CD14-positive monocyte (primary cell): Measurements from ENCODE around the gene HNRNPM. TPM values are rescaled to one million over a fixed set of nuclear protein-coding genes. Genes with fewer than 3 reads are reported as not detected.

Experiments used
- DNase-seq, 3 donors: peaks; one replicate each; pipeline ENCODE4 v3.0.0-alpha.2; 2011 to 2022
- H2AFZ ChIP-seq: 2 replicates; pipeline ENCODE4 v1.6.0; 2012; ENCODE audit warnings: mild to moderate bottlenecking, low read depth, low read length, inconsistent platforms; ENCODE audit not compliant: insufficient read depth, poor library complexity, severe bottlenecking
- H3K27ac ChIP-seq, 2 donors: 1 replicate in 1 of 2; 2 replicates in 1 of 2; pipeline ENCODE4 v1.5.1; 2012 to 2013; ENCODE audit warnings: low read length in 2 of 2, control low read depth in 1 of 2, inconsistent platforms in 1 of 2, low read depth in 1 of 2, mild to moderate bottlenecking in 1 of 2
- H3K27me3 ChIP-seq, 2 donors: one replicate each; pipeline versions ENCODE4 v1.6.0 to v1.6.1; 2011 to 2013; ENCODE audit warnings: low read length in 2 of 2; ENCODE audit not compliant: control insufficient read depth in 2 of 2, insufficient read depth in 2 of 2
- H3K36me3 ChIP-seq, 2 donors: replicated peaks in 1 of 2; 1 replicate in 1 of 2; 2 replicates in 1 of 2; pipeline versions ENCODE4 v1.5.1 to v1.6.1; 2012 to 2013; ENCODE audit warnings: low read length in 2 of 2, control low read depth in 1 of 2, inconsistent platforms in 1 of 2, mild to moderate bottlenecking in 1 of 2; ENCODE audit not compliant: insufficient read depth in 2 of 2, control insufficient read depth in 1 of 2
- H3K4me1 ChIP-seq, 2 donors: 1 replicate in 1 of 2; 2 replicates in 1 of 2; pipeline versions ENCODE4 v1.5.1 to v1.6.1; 2012 to 2013; ENCODE audit warnings: low read length in 2 of 2, control low read depth in 1 of 2, inconsistent platforms in 1 of 2, mild to moderate bottlenecking in 1 of 2, moderate library complexity in 1 of 2; ENCODE audit not compliant: insufficient read depth in 2 of 2, control insufficient read depth in 1 of 2
- H3K4me2 ChIP-seq: replicated peaks from 2 replicates; pipeline ENCODE3; 2012; ENCODE audit warnings: low read length, moderate library complexity, mild to moderate bottlenecking; ENCODE audit not compliant: poor library complexity, severe bottlenecking; ENCODE audit errors: extremely low read depth
- H3K4me3 ChIP-seq, 3 experiments: fragments of 200-600 bp in 1 of 3; sonication (generic) in 1 of 3; replicated peaks in 1 of 3; 1 replicate in 2 of 3; 2 replicates in 1 of 3; pipeline ENCODE4 v1.5.1; 2011 to 2013; ENCODE audit warnings: low read length in 3 of 3, mild to moderate bottlenecking in 3 of 3, control low read depth in 2 of 3, low read depth in 2 of 3, inconsistent platforms in 1 of 3, moderate library complexity in 1 of 3
- H3K79me2 ChIP-seq: 2 replicates; pipeline ENCODE4 v1.6.0; 2012; ENCODE audit warnings: mild to moderate bottlenecking, control low read depth, inconsistent platforms, low read length, moderate library complexity; ENCODE audit not compliant: insufficient read depth
- H3K9ac ChIP-seq: 2 replicates; pipeline ENCODE4 v1.6.0; 2017; ENCODE audit warnings: low read length, mild to moderate bottlenecking; ENCODE audit not compliant: insufficient read depth, poor library complexity, severe bottlenecking
- H3K9me3 ChIP-seq, 2 donors: replicated peaks in 1 of 2; 1 replicate in 1 of 2; 2 replicates in 1 of 2; pipeline versions ENCODE4 v1.5.1 to v1.6.1; 2012 to 2013; ENCODE audit warnings: low read length in 2 of 2, control low read depth in 1 of 2; ENCODE audit not compliant: control insufficient read depth in 1 of 2, insufficient read depth in 1 of 2
- H4K20me1 ChIP-seq: 2 replicates; pipeline ENCODE4 v1.6.0; 2012; ENCODE audit warnings: mild to moderate bottlenecking, low read length, control low read depth, moderate library complexity; ENCODE audit not compliant: insufficient read depth
- H3K27ac Mint-ChIP-seq, 7 donors: one replicate each; pipeline ENCODE4 v1.8.0; 2020; ENCODE audit warnings: mild to moderate bottlenecking in 7 of 7, mixed read lengths in 7 of 7, moderate library complexity in 6 of 7, inconsistent platforms in 2 of 7
- H3K27me3 Mint-ChIP-seq, 3 donors: one replicate each; pipeline ENCODE4 v1.8.0; 2021 to 2022; ENCODE audit warnings: low read depth in 3 of 3, mild to moderate bottlenecking in 3 of 3, mixed read lengths in 3 of 3, moderate library complexity in 3 of 3, inconsistent platforms in 1 of 3
- H3K36me3 Mint-ChIP-seq, 2 donors: one replicate each; pipeline ENCODE4 v1.8.0; 2020; ENCODE audit warnings: mixed read lengths in 2 of 2, inconsistent platforms in 1 of 2, mild to moderate bottlenecking in 1 of 2
- H3K4me1 Mint-ChIP-seq: one replicate; pipeline ENCODE4 v1.8.0; 2020; ENCODE audit warnings: mild to moderate bottlenecking, mixed read lengths
- H3K4me3 Mint-ChIP-seq, 2 donors: one replicate each; pipeline ENCODE4 v1.8.0; 2020; ENCODE audit warnings: mild to moderate bottlenecking in 2 of 2, mixed read lengths in 2 of 2, moderate library complexity in 1 of 2
- H3K9me3 Mint-ChIP-seq, 7 donors: one replicate each; pipeline ENCODE4 v1.8.0; 2020 to 2022; ENCODE audit warnings: mixed read lengths in 7 of 7, mild to moderate bottlenecking in 6 of 7, moderate library complexity in 6 of 7, inconsistent platforms in 2 of 7
- CTCF ChIP-seq: fragments of 200-600 bp; IDR thresholded peaks from one replicate; pipeline ENCODE4 v1.8.0; 2022; ENCODE audit warnings: antibody characterized with exemption, mild to moderate bottlenecking
- WGBS: methylation state at CpG from one replicate; pipeline ENCODE4 v1.1.5; 2013; ENCODE audit warnings: missing lambda C conversion rate; ENCODE audit not compliant: insufficient coverage; 5-methylcytosine and 5-hydroxymethylcytosine counted together
- intact Hi-C, 2 donors: fragments of 100-400 bp; cut with micrococcal nuclease; formaldehyde crosslinking; loops; one replicate each; pipeline versions ENCODE4 v1.15.0 to v1.15.1; 2023
- polyA plus RNA-seq, 3 donors: library from polyadenylated mRNA; depleted of rRNA in 1 of 3; unstranded in 2 of 3; stranded (reverse) in 1 of 3; fragments of 300-500 nt in 2 of 3; fragments of >200 nt in 1 of 3; fragmentation: Illumina TruSeq in 2 of 3; gene quantifications; 1 replicate in 2 of 3; 2 replicates in 1 of 3; pipeline ENCODE4 v1.2.3, GENCODE V29; 2012 to 2021

The HNRNPM gene
- polyA plus RNA-seq, 3 donors = 77.0 to 121 (median 116) TPM

GRCh38 chr19:8501516-8501915, 56.7 kb downstream of the HNRNPM start:
- peaks cover 26 to 29% of the 10 kb centered on the region in 2 donors for H3K36me3 ChIP-seq
- intact Hi-C loops = loop anchor here in 1 of 2 donors (10.0 kb wide), 1 partner anchor 57 kb away; the partner anchor contains the start of gene HNRNPM
- H3K9me3 ChIP-seq = no peaks in the 10 kb centered on the region
- TF ChIP-seq CTCF = no peak
- peak overlapping the region; percentile 67 to 87 (median 68) for H3K4me3 ChIP-seq
- peak overlapping the region; percentile 78 to 83 for H3K27ac ChIP-seq
- peaks cover 43% of the 10 kb centered on the region for H4K20me1 ChIP-seq
- H3K4me3 Mint-ChIP-seq = peak overlapping the region; percentile 91 to 95
- WGBS = 3% methylated on average over 4 of the region's 6 CpGs
- H3K9ac ChIP-seq = peak overlapping the region; percentile 53
- H3K4me2 ChIP-seq = peak overlapping the region; percentile 85
- no peaks in the 10 kb centered on the region for H3K27me3 ChIP-seq
- H3K79me2 ChIP-seq = peaks cover 77% of the 10 kb centered on the region
- no peak for DNase-seq
- H3K4me1 ChIP-seq = peaks cover 82 to 97% of the 10 kb centered on the region in 2 donors
- H2AFZ ChIP-seq = peak overlapping the region; percentile 0
- peaks cover 0 to 1% (median 0%) of the 10 kb centered on the region in 7 donors for H3K9me3 Mint-ChIP-seq
- peak overlapping the region; percentile 95 to 98 (median 97) for H3K27ac Mint-ChIP-seq
- H3K4me1 Mint-ChIP-seq = peaks cover 74% of the 10 kb centered on the region
- H3K27me3 Mint-ChIP-seq = peaks cover 0 to 3% (median 2%) of the 10 kb centered on the region in 3 donors
- peaks cover 19 to 41% of the 10 kb centered on the region in 2 donors for H3K36me3 Mint-ChIP-seq

GRCh38 chr19:8501981-8502380, 57.2 kb downstream of the HNRNPM start:
- peaks cover 24 to 26% of the 10 kb centered on the region in 2 donors for H3K36me3 ChIP-seq
- peak overlapping the region; percentile 91 to 95 for H3K4me3 Mint-ChIP-seq
- peak overlapping the region; percentile 78 to 83 for H3K27ac ChIP-seq
- H3K36me3 Mint-ChIP-seq = peaks cover 19 to 36% of the 10 kb centered on the region in 2 donors
- peaks cover 0 to 1% (median 0%) of the 10 kb centered on the region in 7 donors for H3K9me3 Mint-ChIP-seq
- H4K20me1 ChIP-seq = peaks cover 42% of the 10 kb centered on the region
- peak overlapping the region; percentile 95 to 98 (median 97) for H3K27ac Mint-ChIP-seq
- H3K4me2 ChIP-seq = peak overlapping the region; percentile 85
- no peaks in the 10 kb centered on the region for H3K9me3 ChIP-seq
- peaks cover 0 to 3% (median 2%) of the 10 kb centered on the region in 3 donors for H3K27me3 Mint-ChIP-seq
- 5% methylated on average over 11 of the region's 14 CpGs for WGBS
- H2AFZ ChIP-seq = peak overlapping the region; percentile 0
- peak overlapping the region; percentile 53 for H3K9ac ChIP-seq
- intact Hi-C loops = loop anchor here in 1 of 2 donors (1.0 to 10.0 kb wide), 2 partner anchors 15 to 57 kb away; partner anchors contain the start of gene HNRNPM
- H3K79me2 ChIP-seq = peaks cover 72% of the 10 kb centered on the region
- no peak for TF ChIP-seq CTCF
- peak overlapping the region; percentile 67 to 87 (median 68) for H3K4me3 ChIP-seq
- DNase-seq = peak; percentile 36 to 72 (median 50)
- no peaks in the 10 kb centered on the region for H3K27me3 ChIP-seq
- peaks cover 75% of the 10 kb centered on the region for H3K4me1 Mint-ChIP-seq
- H3K4me1 ChIP-seq = peaks cover 79 to 95% of the 10 kb centered on the region in 2 donors
